COLO668 (cell line): ENCODE results near the gene RBBP8.
"Not testable (repeated sequence)": the region's sequence is repeated elsewhere in the genome, so short reads cannot be mapped to it uniquely, and the experiment has no call there.

Experiments
- DNase-seq: peaks from one replicate; lab custom pipeline; 2025; ENCODE audit not compliant: unreplicated experiment; lab: John Stamatoyannopoulos, UW

Gene RBBP8

GRCh38 chr18:22933206-22933965 lies at the start of gene RBBP8:
TSS of gene RBBP8 (plus strand) at chr18:22933328. CDS start at chr18:22936852, 3,524 bp downstream.
- peak; percentile 95 for DNase-seq

GRCh38 chr18:22883827-22884226 lies 49.3 kb upstream of the RBBP8 start:
- no peak for DNase-seq

- DNase-seq, result not testable (repeated sequence)
Observed at GRCh38 chr18:22885694-22886093, 47.4 kb upstream of the RBBP8 start.

GRCh38 chr18:22899421-22899820 lies 33.7 kb upstream of the RBBP8 start:
- DNase-seq, result no peak

GRCh38 chr18:22900558-22901238 lies 32.4 kb upstream of the RBBP8 start:
- DNase-seq, result no peak

- no peak for DNase-seq
Observed at GRCh38 chr18:22902093-22902492, 31.0 kb upstream of the RBBP8 start.

GRCh38 chr18:22903248-22903647 lies 29.9 kb upstream of the RBBP8 start:
- not testable (repeated sequence) for DNase-seq

GRCh38 chr18:22912149-22912548 lies 21.0 kb upstream of the RBBP8 start:
- DNase-seq, result no peak

- no peak for DNase-seq
Observed at GRCh38 chr18:22912835-22913234, 20.3 kb upstream of the RBBP8 start.

- DNase-seq, result peak; percentile 87
Observed at GRCh38 chr18:22913861-22914260, 19.3 kb upstream of the RBBP8 start.

GRCh38 chr18:22914633-22915032 lies 18.5 kb upstream of the RBBP8 start:
- DNase-seq, result no peak

- DNase-seq, result no peak
Observed at GRCh38 chr18:22915337-22915736, 17.8 kb upstream of the RBBP8 start.

- DNase-seq, result no peak
Observed at GRCh38 chr18:22921772-22922171, 11.4 kb upstream of the RBBP8 start.

- DNase-seq, result no peak
Observed at GRCh38 chr18:22924589-22924988, 8.5 kb upstream of the RBBP8 start.

- no peak for DNase-seq
Observed at GRCh38 chr18:22926454-22926853, 6.7 kb upstream of the RBBP8 start.

- no peak for DNase-seq
Observed at GRCh38 chr18:22928339-22928738, 4.8 kb upstream of the RBBP8 start.

GRCh38 chr18:22930089-22930713 lies 2.9 kb upstream of the RBBP8 start:
- DNase-seq, result peak; percentile 80

- no peak for DNase-seq
Observed at GRCh38 chr18:22932885-22933205, 283 bp upstream of the RBBP8 start.

- no peak for DNase-seq
Observed at GRCh38 chr18:22933966-22934423, 867 bp downstream of the RBBP8 start.

GRCh38 chr18:22934789-22935188 lies 1.7 kb downstream of the RBBP8 start:
- no peak for DNase-seq

GRCh38 chr18:22935431-22935830 lies 2.3 kb downstream of the RBBP8 start:
- DNase-seq, result no peak

- DNase-seq, result no peak
Observed at GRCh38 chr18:22936515-22936914, 3.4 kb downstream of the RBBP8 start.
